GM13976 (cell line): ENCODE measurements around the gene C6orf163.

ENCODE experiments used
- DNase-seq: peaks from one replicate; pipeline ENCODE4 v3.0.0; 2012; ENCODE audit warnings: low spot score
- in situ Hi-C: fragments of 300-500 bp; cut with MboI; formaldehyde crosslinking; loops from one replicate; pipeline ENCODE4 v1.12.0; 2022; ENCODE audit warnings: low sequenced_read_pairs, mixed read lengths, inconsistent platforms; ENCODE audit not compliant: unreplicated experiment
- TF ChIP-seq, protein P1 (sequence below): IDR thresholded peaks from 2 replicates; pipeline ENCODE4 v1.5.1; 2012; ENCODE audit warnings: borderline replicate concordance, mild to moderate bottlenecking; ENCODE audit not compliant: insufficient read depth; ENCODE audit errors: extremely low read depth, missing control alignments, control extremely low read depth

Gene C6orf163

DNA sequence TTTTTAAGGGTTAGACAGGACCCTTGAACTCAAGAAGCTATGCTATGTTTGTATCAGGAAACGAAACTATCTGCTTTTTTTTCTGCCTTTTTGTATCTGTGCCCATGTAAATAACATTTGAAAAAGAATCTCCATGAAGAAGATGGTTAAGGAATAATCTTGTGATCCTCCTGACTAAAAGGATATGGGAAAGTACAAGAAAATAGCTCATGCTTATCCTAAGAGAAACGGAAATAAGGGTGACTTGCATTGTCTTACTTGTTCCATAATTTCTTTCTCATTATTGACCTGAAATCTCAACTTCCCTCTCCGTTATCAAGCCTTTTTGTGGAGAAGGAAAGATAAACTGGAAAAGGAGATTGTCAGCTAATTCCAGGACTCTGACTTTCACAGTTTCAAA lies 57.2 kb downstream of the C6orf163 start:
- TF ChIP-seq, protein P1, sequence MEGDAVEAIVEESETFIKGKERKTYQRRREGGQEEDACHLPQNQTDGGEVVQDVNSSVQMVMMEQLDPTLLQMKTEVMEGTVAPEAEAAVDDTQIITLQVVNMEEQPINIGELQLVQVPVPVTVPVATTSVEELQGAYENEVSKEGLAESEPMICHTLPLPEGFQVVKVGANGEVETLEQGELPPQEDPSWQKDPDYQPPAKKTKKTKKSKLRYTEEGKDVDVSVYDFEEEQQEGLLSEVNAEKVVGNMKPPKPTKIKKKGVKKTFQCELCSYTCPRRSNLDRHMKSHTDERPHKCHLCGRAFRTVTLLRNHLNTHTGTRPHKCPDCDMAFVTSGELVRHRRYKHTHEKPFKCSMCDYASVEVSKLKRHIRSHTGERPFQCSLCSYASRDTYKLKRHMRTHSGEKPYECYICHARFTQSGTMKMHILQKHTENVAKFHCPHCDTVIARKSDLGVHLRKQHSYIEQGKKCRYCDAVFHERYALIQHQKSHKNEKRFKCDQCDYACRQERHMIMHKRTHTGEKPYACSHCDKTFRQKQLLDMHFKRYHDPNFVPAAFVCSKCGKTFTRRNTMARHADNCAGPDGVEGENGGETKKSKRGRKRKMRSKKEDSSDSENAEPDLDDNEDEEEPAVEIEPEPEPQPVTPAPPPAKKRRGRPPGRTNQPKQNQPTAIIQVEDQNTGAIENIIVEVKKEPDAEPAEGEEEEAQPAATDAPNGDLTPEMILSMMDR = no peak
- in situ Hi-C loops = no loop called here
- DNase-seq = no peak

DNA sequence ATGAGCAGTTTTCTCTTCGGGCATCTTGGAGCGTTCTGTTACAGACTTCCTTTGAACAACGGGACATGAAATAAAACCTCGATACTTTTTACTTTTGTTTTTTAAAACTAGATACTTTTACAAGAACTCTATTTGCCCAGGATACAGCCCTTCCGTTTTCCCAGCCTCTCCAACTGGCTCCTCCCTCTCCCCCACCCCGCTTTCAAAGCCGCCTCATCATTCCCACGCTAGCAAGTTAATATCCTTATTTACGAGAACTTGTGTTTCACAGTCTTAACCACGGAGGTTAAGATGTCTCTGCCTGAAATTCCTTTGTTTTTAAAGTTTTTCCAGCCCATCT lies 62.9 kb downstream of the C6orf163 start:
- no peak for DNase-seq
- TF ChIP-seq, protein P1 = no peak
- in situ Hi-C loops = no loop called here

DNA sequence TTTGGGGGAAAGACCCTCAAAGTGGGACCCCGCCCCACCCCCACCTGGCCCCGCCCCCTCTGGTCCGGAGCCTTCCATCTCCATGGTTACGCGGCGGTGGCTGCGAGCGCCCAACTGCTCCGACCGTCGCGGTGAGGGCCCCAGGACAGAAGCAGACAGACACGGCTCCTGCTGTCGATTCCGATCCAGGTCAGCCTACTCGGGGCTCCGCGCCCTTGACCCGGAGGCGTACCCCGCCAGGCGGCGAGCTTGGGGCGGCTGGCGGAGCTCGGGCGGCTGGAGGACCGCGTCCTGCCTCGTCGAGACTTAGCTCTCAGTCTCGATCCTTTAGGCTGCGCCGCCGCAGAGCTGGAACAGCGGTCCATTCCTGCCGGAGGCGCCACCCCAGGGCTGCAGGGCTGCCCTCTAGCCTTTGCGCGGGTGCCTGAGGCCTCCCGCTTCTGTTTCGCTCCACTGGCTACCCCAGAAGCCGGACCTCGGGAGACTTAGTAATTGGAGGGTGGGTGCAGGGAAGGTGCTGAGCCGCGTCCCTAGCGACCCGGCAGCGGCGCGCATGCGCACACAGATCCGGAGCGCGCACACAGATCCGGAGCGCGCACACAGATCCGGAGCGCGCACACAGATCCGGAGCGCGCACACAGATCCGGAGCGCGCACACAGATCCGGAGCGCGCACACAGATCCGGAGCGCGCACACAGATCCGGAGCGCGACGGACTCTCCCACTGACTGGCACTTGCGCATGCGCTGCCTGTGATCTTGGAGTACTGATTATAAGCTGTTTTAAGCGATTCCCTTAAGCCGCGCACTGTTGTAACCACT lies 63.5 kb downstream of the C6orf163 start, which contains the start of gene CFAP206:
Gene CFAP206, plus strand, starts transcription at position 72 of the 820 bp plus-strand sequence. CDS start 1,868 bp downstream, outside the sequence.
- in situ Hi-C loops = no loop called here
- DNase-seq = peak; percentile 90

DNA sequence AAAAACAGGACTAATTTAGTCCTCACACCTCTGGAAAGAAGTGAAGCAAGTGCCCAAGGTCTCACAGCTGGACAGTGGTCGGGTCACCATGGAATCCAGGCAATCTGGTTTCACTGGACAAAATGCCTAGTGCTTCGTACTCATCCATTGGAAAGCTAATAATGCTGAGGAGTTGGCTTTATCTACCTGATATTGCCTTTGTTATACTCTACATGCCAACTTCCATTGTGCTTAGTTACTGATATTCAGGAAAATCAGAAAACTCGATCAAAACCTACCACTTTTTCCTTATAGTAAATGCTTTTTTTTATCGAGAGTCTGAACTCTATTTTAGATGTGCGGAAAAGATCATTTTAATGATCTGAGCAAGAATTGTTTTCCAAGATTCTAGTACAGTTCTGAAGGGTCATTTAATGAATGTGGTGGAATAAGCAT lies 64.1 kb downstream of the C6orf163 start:
- in situ Hi-C loops = no loop called here
- TF ChIP-seq, protein P1 = no peak
- no peak for DNase-seq

More for the DNA sequence above, 63.5 kb downstream of the C6orf163 start, which contains the start of gene CFAP206:
- TF ChIP-seq, protein P1 = no peak
